ENCODE measurements around the gene GLI3. TPM values are rescaled to one million over a fixed set of nuclear protein-coding genes. Genes with fewer than 3 reads are reported as not detected.

The GLI3 gene
- total and polyA plus RNA-seq, 10 of the 15 experiments (the other 5 are each of a cell fraction or from before 2014, with no cell fraction given): 0.01 TPM; not detected in 8

DNA sequence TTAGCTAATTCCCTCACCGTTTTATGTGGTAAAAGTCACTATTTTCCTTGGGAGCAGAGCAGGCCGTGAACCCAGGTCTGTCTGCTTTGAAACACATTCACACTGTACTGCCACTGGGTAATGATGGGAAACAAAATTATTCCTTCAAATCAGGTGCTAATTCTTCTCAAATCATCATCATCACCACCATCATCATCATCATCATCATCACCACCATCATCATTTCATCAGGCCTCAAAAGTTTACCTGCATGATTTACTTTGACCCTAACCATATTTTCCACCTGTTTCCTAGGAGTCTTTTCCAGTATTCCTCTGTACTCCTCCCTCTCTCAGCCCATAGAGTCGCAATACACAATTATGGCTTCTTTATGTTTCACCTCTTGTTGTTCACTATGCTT, 220.5 kb downstream of the GLI3 start (continued):
- TF ChIP-seq, protein P1, sequence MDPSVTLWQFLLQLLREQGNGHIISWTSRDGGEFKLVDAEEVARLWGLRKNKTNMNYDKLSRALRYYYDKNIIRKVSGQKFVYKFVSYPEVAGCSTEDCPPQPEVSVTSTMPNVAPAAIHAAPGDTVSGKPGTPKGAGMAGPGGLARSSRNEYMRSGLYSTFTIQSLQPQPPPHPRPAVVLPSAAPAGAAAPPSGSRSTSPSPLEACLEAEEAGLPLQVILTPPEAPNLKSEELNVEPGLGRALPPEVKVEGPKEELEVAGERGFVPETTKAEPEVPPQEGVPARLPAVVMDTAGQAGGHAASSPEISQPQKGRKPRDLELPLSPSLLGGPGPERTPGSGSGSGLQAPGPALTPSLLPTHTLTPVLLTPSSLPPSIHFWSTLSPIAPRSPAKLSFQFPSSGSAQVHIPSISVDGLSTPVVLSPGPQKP (IDR thresholded peaks at IDR 0.05; ENCODE audit: low read depth, low read length): no peak
- TF ChIP-seq MXI1 (IDR thresholded peaks at IDR 0.05; ENCODE audit: low read depth, low read length) (no peak), EP300 (IDR thresholded peaks at IDR 0.05; ENCODE audit: borderline replicate concordance in 1 of 2, control insufficient read depth in 1 of 2, low read depth in 2 of 2, low read length in 2 of 2) (no peak), HCFC1 (IDR thresholded peaks at IDR 0.05; ENCODE audit: low read length) (no peak), TAF1 (IDR thresholded peaks at IDR 0.05; ENCODE audit: borderline replicate concordance, low read depth, low read length) (no peak), KDM1A (IDR thresholded peaks at IDR 0.05; ENCODE audit: borderline replicate concordance) (no peak)

DNA sequence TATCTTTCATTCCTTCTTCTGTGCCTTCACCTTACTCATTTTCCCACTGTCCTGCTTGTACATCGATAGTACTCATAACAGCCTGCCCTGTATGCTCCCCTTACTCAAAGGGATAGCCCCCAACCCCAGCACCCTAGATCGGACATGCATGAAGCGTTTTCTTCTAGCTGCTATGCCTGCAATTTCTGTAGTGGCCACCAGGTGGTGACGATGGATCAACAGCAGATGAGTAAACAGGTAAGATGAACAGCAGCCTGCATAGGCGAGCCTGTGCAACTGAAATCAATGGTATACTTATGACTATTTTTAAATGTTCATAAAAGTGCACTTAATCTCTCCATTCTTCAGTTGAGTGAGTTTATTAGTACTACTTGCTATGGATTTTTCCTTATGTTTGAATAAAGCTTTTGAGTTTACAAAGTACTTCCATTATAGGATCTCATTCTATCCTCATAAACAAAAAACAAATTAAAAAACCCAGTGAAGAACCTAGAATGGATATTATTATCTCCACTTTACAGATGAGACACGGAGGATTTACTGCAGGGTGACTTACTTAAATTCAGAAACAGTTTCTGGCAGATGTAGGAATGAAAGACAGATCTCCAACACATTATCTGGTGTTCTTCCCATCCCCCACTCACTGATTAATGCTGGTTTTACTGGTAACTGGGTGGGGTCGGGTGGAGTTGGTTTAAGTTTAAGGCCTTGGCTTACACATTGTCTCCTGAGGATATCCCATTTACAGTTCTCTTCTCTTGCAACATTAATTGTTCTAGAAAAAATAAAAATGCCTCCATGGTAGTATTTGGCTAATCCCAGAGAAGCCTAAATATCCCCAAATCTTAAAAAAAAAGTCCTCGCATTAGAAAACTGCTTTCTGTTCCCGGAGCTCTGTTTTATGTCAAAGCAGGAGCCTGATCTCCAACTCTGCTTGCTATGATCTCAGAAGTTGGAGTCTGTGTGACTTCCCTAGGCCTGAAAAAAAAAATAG, 222.1 kb downstream of the GLI3 start:
- no peak overlapping the region for H3K4me2 ChIP-seq (ENCODE audit: control insufficient read depth, insufficient read depth)
- H4K20me1 ChIP-seq (ENCODE audit: control insufficient read depth, insufficient read depth): no peaks in the 10 kb centered on the region
- H3K4me1 ChIP-seq (ENCODE audit: control insufficient read depth, insufficient read depth, low read length): 0 out of 2 replicates have a peak, but pooled peaks cover 3% of the 10 kb centered on the region
- in situ Hi-C loops (cut with MboI): no loop called here
- SMC1A ChIA-PET (ENCODE audit: uncharacterized antibody, unreplicated experiment): no interaction called here
- CTCF ChIA-PET: interaction anchor here (0.8 to 1.5 kb wide), 7 partner anchors 11 to 828 kb away, joined by 3 to 6 read pairs (median 3); no protein-coding TSS in a partner anchor
- RAD21 ChIA-PET (ENCODE audit: unreplicated experiment): no interaction called here
- POLR2A ChIA-PET: no interaction called here
- no peak overlapping the region for H3K4me3 ChIP-seq
- no peak for DNase-seq (ENCODE audit: low read depth, low spot score)
- peaks cover 3% of the 10 kb centered on the region; the same call in 2 of the 3 replicates for H3K9me3 ChIP-seq (replicated peaks; ENCODE audit: control insufficient read depth, insufficient read depth, low read length)
- no TSS peak for BruUV-seq (replicated peaks)
- TF ChIP-seq RAD21 (IDR thresholded peaks at IDR 0.05; ENCODE audit: insufficient read depth, low read depth, low read length) (peak; percentile 50), CBX5 (IDR thresholded peaks at IDR 0.05; ENCODE audit: low read depth) (peak; percentile 73; the same call in 1 of the 2 replicates)
- TF ChIP-seq, protein P2, sequence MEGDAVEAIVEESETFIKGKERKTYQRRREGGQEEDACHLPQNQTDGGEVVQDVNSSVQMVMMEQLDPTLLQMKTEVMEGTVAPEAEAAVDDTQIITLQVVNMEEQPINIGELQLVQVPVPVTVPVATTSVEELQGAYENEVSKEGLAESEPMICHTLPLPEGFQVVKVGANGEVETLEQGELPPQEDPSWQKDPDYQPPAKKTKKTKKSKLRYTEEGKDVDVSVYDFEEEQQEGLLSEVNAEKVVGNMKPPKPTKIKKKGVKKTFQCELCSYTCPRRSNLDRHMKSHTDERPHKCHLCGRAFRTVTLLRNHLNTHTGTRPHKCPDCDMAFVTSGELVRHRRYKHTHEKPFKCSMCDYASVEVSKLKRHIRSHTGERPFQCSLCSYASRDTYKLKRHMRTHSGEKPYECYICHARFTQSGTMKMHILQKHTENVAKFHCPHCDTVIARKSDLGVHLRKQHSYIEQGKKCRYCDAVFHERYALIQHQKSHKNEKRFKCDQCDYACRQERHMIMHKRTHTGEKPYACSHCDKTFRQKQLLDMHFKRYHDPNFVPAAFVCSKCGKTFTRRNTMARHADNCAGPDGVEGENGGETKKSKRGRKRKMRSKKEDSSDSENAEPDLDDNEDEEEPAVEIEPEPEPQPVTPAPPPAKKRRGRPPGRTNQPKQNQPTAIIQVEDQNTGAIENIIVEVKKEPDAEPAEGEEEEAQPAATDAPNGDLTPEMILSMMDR (IDR thresholded peaks at IDR 0.05 in 2 of 3, conservative IDR thresholded peaks at IDR 0.05 in 1 of 3; ENCODE audit: control insufficient read depth in 2 of 3, extremely low read depth in 1 of 3, insufficient read depth in 1 of 3, low read depth in 3 of 3, low read length in 3 of 3): peak; percentile 26 to 75 (median 67)
- TF ChIP-seq, protein P3, sequence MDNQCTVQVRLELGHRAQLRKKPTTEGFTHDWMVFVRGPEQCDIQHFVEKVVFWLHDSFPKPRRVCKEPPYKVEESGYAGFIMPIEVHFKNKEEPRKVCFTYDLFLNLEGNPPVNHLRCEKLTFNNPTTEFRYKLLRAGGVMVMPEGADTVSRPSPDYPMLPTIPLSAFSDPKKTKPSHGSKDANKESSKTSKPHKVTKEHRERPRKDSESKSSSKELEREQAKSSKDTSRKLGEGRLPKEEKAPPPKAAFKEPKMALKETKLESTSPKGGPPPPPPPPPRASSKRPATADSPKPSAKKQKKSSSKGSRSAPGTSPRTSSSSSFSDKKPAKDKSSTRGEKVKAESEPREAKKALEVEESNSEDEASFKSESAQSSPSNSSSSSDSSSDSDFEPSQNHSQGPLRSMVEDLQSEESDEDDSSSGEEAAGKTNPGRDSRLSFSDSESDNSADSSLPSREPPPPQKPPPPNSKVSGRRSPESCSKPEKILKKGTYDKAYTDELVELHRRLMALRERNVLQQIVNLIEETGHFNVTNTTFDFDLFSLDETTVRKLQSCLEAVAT (IDR thresholded peaks at IDR 0.05): no peak
- TF ChIP-seq, protein P4, sequence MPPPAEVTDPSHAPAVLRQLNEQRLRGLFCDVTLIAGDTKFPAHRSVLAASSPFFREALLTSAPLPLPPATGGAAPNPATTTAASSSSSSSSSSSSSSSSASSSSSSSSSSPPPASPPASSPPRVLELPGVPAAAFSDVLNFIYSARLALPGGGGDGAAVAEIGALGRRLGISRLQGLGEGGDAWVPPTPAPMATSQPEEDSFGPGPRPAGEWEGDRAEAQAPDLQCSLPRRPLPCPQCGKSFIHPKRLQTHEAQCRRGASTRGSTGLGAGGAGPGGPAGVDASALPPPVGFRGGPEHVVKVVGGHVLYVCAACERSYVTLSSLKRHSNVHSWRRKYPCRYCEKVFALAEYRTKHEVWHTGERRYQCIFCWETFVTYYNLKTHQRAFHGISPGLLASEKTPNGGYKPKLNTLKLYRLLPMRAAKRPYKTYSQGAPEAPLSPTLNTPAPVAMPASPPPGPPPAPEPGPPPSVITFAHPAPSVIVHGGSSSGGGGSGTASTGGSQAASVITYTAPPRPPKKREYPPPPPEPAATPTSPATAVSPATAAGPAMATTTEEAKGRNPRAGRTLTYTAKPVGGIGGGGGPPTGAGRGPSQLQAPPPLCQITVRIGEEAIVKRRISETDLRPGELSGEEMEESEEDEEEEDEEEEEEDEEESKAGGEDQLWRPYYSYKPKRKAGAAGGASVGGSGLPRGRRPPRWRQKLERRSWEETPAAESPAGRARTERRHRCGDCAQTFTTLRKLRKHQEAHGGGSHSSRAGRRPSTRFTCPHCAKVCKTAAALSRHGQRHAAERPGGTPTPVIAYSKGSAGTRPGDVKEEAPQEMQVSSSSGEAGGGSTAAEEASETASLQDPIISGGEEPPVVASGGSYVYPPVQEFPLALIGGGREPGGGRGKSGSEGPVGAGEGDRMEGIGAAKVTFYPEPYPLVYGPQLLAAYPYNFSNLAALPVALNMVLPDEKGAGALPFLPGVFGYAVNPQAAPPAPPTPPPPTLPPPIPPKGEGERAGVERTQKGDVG (CRISPR knock-in tag; IDR thresholded peaks at IDR 0.05): no peak
- H3K27ac ChIP-seq (ENCODE audit: control insufficient read depth, insufficient read depth): no peak overlapping the region
- H3K27me3 ChIP-seq (replicated peaks in 1 of 2; ENCODE audit: control insufficient read depth in 2 of 2, insufficient read depth in 2 of 2, low read length in 1 of 2): no peaks in the 10 kb centered on the region; a peak in 1 of 4 replicates
- H2AFZ ChIP-seq (ENCODE audit: control insufficient read depth, low read depth, low read length): no peak overlapping the region
- intact Hi-C loops (cut with micrococcal nuclease; ENCODE audit: unreplicated experiment): no loop called here
- 15% methylated on average over 9 of the region's 9 CpGs for WGBS (ENCODE audit: insufficient coverage, insufficient replicate concordance, low lambda C conversion rate, missing lambda C conversion rate)
- ATAC-seq: no peak
- no peaks in the 10 kb centered on the region for H3K36me3 ChIP-seq (ENCODE audit: control insufficient read depth in 2 of 2, insufficient read depth in 2 of 2, low read length in 1 of 2)
- no peak overlapping the region for H3K9ac ChIP-seq (ENCODE audit: control insufficient read depth, insufficient read depth, low read length)
- FAIRE-seq: peak; percentile 47
- no peaks in the 10 kb centered on the region for H3K79me2 ChIP-seq (ENCODE audit: control insufficient read depth, insufficient read depth, low read length)

Measured in GM12878 (cell line).